ENCODE results near the gene CNIH3. TPM values are rescaled to one million over a fixed set of nuclear protein-coding genes. Genes with fewer than 3 reads are reported as not detected.

CNIH3 gene
- total and polyA plus RNA-seq, 2 donors (not counting 3 experiments of a cell fraction or from before 2014, with no cell fraction given) = 1.3 to 2.5 TPM

- H3K27me3 ChIP-seq (ENCODE audit: control insufficient read depth in 2 of 2, insufficient read depth in 2 of 2, low read length in 2 of 2) = no peaks in the 10 kb centered on the region
- no peak overlapping the region for H3K9ac ChIP-seq (replicated peaks; ENCODE audit: extremely low read depth, insufficient read depth, low read length)
- BruUV-seq (replicated peaks) = no TSS peak
- no peak overlapping the region for H3K4me3 ChIP-seq (replicated peaks in 1 of 3; ENCODE audit: insufficient read depth in 1 of 3, low read depth in 1 of 3, low read length in 3 of 3)
- H3K9me1 ChIP-seq (replicated peaks; ENCODE audit: control insufficient read depth, extremely low read depth, insufficient read depth, low read length) = no peaks in the 10 kb centered on the region
- no peaks in the 10 kb centered on the region for H4K20me1 ChIP-seq (replicated peaks; ENCODE audit: control insufficient read depth, extremely low read depth, insufficient read depth, low read length)
- ChIA-PET CTCF (interaction anchor here (1.6 kb wide), 1 partner anchor 15 kb away, joined by 4 read pairs; no protein-coding TSS in a partner anchor), POLR2A (no interaction called here)
- no peak overlapping the region for H2AFZ ChIP-seq (ENCODE audit: low read depth, low read length)
- H3K36me3 ChIP-seq (ENCODE audit: control insufficient read depth in 2 of 2, extremely low read depth in 1 of 2, insufficient read depth in 2 of 2, low read length in 2 of 2) = no peaks in the 10 kb centered on the region
- intact Hi-C loops (cut with micrococcal nuclease) = no loop called here
- H3K9me3 ChIP-seq (replicated peaks; ENCODE audit: control insufficient read depth, insufficient read depth, low read length) = no peaks in the 10 kb centered on the region
- H3K79me2 ChIP-seq (ENCODE audit: control insufficient read depth, insufficient read depth, low read length) = no peaks in the 10 kb centered on the region
- DNase-seq (ENCODE audit: low read depth, low spot score) (no peak), FAIRE-seq (no peak)
- no peak overlapping the region for H3K4me2 ChIP-seq (ENCODE audit: insufficient read depth, low read length)
- no peak overlapping the region for H3K27ac ChIP-seq (ENCODE audit: insufficient read depth, low read depth, low read length)
- no peak for TF ChIP-seq MYC (IDR thresholded peaks at IDR 0.05; ENCODE audit: low read depth, low read length)
- TF ChIP-seq EZH2 (IDR thresholded peaks at IDR 0.05; ENCODE audit: borderline replicate concordance, low read depth, low read length, severe bottlenecking) = no peak
- H3K4me1 ChIP-seq (ENCODE audit: control insufficient read depth, extremely low read depth, insufficient read depth, low read length) = peaks cover 8% of the 10 kb centered on the region
- dilution Hi-C loops (cut with MboI; ENCODE audit: extremely low pct_ligation_motif_present, low sequenced_read_pairs) = no loop called here
These were observed 21.4 kb downstream of the CNIH3 start for GRCh38 chr1:224637515-224637914.

GRCh38 chr1:224637936-224638335 is 21.8 kb downstream of the CNIH3 start:
- H4K20me1 ChIP-seq (replicated peaks; ENCODE audit: control insufficient read depth, extremely low read depth, insufficient read depth, low read length) = no peaks in the 10 kb centered on the region
- ChIA-PET CTCF (no interaction called here), POLR2A (no interaction called here)
- no peak overlapping the region for H2AFZ ChIP-seq (ENCODE audit: low read depth, low read length)
- DNase-seq (ENCODE audit: low read depth, low spot score) (no peak), FAIRE-seq (no peak)
- H3K79me2 ChIP-seq (ENCODE audit: control insufficient read depth, insufficient read depth, low read length) = no peaks in the 10 kb centered on the region
- TF ChIP-seq FOS (IDR thresholded peaks at IDR 0.05; ENCODE audit: borderline replicate concordance, insufficient read depth, low read length) (no peak), POLR2AphosphoS5 (IDR thresholded peaks at IDR 0.05; ENCODE audit: insufficient read depth, low read depth, low read length) (no peak), MYC (IDR thresholded peaks at IDR 0.05; ENCODE audit: low read depth, low read length) (no peak), POLR2A (IDR thresholded peaks at IDR 0.05; ENCODE audit: low read depth, low read length) (no peak), JUN (IDR thresholded peaks at IDR 0.05; ENCODE audit: borderline replicate concordance, insufficient read depth, insufficient read length, low read depth) (no peak), EZH2 (IDR thresholded peaks at IDR 0.05; ENCODE audit: borderline replicate concordance, low read depth, low read length, severe bottlenecking) (no peak), CTCF (IDR thresholded peaks at IDR 0.05; ENCODE audit: extremely low read depth in 1 of 2, insufficient read depth in 1 of 2, low read depth in 1 of 2, low read length in 2 of 2) (no peak), MAX (IDR thresholded peaks at IDR 0.05; ENCODE audit: insufficient read depth, insufficient read length) (no peak)
- BruUV-seq (replicated peaks) = no TSS peak
- no peak overlapping the region for H3K4me2 ChIP-seq (ENCODE audit: insufficient read depth, low read length)
- no peak overlapping the region for H3K4me3 ChIP-seq (replicated peaks in 1 of 3; ENCODE audit: insufficient read depth in 1 of 3, low read depth in 1 of 3, low read length in 3 of 3)
- no peak overlapping the region for H3K9ac ChIP-seq (replicated peaks; ENCODE audit: extremely low read depth, insufficient read depth, low read length)
- no peaks in the 10 kb centered on the region for H3K27me3 ChIP-seq (ENCODE audit: control insufficient read depth in 2 of 2, insufficient read depth in 2 of 2, low read length in 2 of 2)
- no peaks in the 10 kb centered on the region for H3K9me1 ChIP-seq (replicated peaks; ENCODE audit: control insufficient read depth, extremely low read depth, insufficient read depth, low read length)
- no peaks in the 10 kb centered on the region for H3K36me3 ChIP-seq (ENCODE audit: control insufficient read depth in 2 of 2, extremely low read depth in 1 of 2, insufficient read depth in 2 of 2, low read length in 2 of 2)
- H3K9me3 ChIP-seq (replicated peaks; ENCODE audit: control insufficient read depth, insufficient read depth, low read length) = no peaks in the 10 kb centered on the region
- H3K4me1 ChIP-seq (ENCODE audit: control insufficient read depth, extremely low read depth, insufficient read depth, low read length) = peaks cover 4% of the 10 kb centered on the region
- dilution Hi-C loops (cut with MboI; ENCODE audit: extremely low pct_ligation_motif_present, low sequenced_read_pairs) = no loop called here
- H3K27ac ChIP-seq (ENCODE audit: insufficient read depth, low read depth, low read length) = no peak overlapping the region
- intact Hi-C loops (cut with micrococcal nuclease) = no loop called here

All from endothelial cell of umbilical vein (primary cell).